NCI-H82 treated with DMSO at 0.1 percent for 48 hours (cell line): ENCODE results near the gene MLEC.

ENCODE experiments used
- DNase-seq: peaks from one replicate; lab custom pipeline; 2025; ENCODE audit not compliant: unreplicated experiment; lab: John Stamatoyannopoulos, UW

Gene MLEC

DNA sequence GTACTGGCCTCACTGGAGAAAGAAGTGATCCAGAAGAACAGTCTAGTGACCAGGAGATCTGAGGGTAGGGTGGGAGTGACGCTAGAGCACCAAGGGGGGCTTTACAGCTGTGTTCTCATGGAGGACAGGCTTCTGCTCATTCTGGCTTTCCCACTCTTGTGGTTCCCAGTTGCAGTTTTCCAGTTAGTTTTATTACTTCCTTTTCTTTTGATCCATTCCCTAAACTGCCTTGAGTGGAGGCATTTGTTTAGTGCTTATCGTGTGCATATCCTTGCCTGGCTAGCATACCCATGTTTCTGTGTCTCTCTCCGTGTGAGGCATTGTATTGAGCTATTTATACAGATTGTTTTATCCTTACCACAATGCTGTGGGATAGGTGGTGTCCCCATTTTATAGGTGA, 4.0 kb downstream of the MLEC start:
- no peak for DNase-seq

DNA sequence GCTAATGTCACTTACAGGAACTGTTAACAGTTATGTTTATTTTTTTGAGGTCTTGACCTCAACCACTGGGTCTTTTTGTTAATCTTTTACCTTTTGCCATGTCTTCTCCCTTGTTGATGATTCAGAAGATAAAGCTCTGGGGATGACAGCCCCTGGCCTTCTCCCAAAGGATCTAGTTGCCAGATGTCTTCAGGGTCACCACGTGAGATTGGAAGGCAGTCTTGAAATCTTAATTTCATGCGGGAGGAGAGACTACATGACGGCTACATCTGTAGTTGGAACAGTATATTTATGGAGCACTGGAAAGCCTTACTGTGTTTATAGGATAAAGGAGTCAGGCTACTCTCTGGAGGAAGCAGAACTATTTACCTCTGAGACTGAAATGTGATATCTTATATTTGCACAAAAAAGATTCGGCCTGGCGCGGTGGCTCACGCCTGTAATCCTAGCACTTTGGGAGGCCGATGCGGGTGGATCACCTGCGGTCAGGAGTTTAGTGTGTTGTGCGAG, 5.6 kb downstream of the MLEC start:
- no peak for DNase-seq

GRCh38 chr12:120693848-120694247, 6.9 kb downstream of the MLEC start:
- no peak for DNase-seq

DNA sequence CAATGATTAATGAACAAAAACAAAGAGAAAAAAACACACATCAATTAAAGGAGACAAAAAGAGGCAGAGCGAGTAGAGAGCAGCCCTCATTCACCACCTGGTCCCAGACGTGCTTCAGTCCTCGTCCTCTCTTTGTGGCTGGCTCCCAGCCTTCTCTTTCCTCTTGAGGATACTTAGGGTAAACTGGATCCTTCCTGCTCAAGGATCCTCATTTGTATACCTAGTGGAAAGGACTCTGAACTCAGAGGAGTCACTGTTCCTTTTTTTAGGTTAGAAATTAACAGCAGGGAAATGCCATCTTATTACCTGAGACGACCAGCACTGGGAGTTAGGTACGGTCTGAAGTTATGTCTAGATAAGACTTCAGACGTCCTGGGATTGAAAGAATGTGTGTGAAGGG, 9.7 kb downstream of the MLEC start:
- no peak for DNase-seq

DNA sequence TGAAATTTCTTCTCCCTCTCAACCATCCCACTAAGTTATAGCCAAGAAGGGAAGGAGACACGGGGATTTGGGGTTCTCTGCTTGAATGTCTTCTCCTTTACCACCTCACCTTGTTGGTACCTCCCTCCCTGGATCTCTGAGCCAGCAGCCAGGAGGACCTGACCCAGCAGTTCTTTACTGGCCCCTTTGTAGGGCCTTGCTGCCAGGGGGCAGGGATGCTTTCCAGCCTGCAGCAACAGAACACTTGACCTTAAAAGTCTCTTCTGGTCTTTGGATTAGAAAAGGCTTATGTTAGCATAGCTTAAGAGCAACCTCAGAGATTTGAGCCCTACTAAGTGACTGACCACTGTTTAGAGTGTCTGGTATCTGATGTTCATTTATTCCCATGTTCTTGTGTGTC, 10.4 kb downstream of the MLEC start:
- no peak for DNase-seq

- no peak for DNase-seq
Observed at GRCh38 chr12:120698665-120699064, 11.7 kb downstream of the MLEC start.

- DNase-seq, result no peak
Observed at GRCh38 chr12:120699553-120699952, 12.6 kb downstream of the MLEC start.

DNA sequence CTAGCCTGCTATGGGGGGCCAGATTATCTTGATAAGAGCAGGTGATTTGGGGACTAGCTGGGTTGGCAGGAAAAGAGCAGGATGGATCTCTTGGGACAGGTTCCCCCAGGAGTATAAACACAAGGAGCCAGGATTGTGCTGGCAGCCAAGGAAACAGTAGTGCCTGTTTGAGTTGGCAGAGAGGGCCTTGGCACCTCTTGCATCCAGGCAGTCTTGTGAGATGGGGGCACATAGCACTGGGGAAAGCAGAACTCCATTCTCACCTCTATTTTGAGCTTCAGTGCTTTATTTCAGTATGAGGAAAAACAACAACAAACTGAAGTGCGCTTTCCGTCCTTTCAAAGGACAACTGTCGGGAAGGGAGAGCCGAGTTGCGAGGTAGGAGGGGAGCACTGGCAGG, 13.9 kb downstream of the MLEC start:
- DNase-seq, result no peak

GRCh38 chr12:120702637-120703036, 15.7 kb downstream of the MLEC start:
- no peak for DNase-seq

GRCh38 chr12:120703311-120703942, 16.5 kb downstream of the MLEC start:
- DNase-seq, result no peak

DNA sequence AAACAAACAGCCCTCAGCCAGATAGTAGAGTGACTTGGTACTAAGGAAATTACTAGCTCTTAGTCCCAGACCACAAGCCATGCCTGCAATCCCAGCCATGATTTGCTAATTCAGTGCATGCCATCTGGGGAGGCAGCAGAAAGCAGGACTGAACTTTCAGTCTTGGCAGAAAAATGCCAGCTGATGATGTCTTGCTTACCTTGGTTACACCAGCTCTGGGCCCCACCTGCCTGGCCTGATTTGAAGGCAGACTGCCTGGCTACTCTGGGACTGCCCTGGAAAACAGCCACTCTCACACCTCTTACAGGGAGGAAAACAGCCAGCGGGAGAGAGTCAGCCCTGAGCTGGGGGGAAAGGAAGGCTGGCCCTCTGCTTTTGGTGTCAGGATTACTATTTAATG, 18.7 kb downstream of the MLEC start:
- no peak for DNase-seq

DNA sequence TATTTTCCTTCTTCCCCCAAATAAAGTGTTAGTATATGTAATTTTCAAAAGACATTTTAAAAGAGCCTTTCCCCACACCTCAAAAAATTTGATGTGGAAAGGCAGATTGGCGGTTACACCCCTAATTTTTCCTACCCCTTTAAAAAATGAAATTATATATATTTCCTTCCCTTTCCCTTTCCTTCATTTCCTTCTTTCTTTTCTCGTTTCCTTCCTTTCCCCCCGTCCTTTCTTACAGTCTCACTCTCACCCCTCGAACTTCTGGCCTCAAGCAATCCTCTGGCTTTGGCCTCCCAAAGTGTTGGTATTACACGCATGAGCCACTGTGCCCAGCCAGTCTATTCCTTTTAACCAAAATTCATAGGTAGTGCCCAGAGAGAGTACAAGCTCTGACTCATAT, 19.1 kb downstream of the MLEC start:
- DNase-seq, result no peak

DNA sequence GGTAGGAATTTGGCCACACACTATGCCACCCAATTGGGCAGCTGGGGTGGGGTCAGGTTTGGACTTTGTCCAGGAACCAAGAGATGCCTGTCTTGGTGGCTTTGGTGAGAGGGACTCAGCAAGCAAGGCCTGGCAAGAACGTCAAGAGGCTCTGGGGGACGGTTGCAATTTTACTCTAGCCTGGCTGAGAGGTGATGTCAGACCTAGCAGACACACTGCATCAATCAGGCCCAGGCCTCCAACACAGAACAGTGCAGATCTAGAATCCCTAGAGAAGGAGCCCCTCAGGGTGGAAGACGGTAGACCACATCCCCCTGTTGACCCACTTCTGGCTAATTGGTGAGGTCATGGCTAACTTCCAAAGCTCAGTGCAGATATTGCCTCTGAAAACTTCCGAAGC, 21.7 kb downstream of the MLEC start:
- no peak for DNase-seq

GRCh38 chr12:120710031-120710804, 23.3 kb downstream of the MLEC start, which contains the start of gene UNC119B:
Gene UNC119B (plus strand): TSS chr12:120710458. CDS start chr12:120710475, 17 bp downstream.
- peak; percentile 20 for DNase-seq

GRCh38 chr12:120710805-120711296, 23.9 kb downstream of the MLEC start:
- no peak for DNase-seq

DNA sequence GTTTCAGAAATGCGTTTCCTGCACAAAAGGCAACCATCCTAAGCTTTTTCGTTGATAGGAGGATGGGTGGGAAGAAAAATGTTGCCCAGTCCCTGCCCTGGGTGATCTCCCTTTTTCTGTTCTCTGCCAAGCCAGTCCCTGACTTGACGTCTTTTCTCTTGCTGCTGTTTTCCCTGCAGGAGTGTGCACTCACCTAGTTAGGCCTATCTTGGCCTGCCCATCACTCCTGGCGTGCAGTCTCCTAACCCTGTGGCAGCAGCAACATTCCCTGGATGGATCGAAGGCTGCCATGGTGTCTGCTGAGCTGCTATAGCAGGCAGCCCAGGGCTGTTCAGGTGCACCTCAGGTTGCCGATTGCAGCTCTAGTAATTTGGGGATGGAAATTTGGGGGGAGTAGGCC, 24.5 kb downstream of the MLEC start:
- no peak for DNase-seq

GRCh38 chr12:120712610-120713009, 25.7 kb downstream of the MLEC start:
- no peak for DNase-seq

GRCh38 chr12:120713861-120714482, 27.0 kb downstream of the MLEC start:
- peak; percentile 63 for DNase-seq

DNA sequence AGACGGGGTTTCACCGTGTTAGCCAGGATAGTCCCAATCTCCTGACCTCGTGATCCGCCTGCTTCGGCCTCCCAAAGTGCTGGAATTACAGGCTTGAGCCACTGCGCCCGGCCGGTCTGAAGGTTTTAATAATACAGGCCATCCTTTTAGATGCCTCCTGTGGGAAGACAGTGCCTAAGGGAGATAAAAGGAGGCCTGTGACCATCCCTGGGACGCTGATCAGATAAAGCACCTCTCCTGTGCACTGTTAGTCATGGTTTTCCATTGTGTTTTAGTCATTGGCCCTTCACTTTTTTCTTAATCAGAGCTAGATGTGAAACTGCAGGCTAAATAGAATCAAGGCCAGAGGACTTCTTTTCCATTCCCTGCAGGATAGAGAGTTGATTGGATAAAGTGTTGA, 31.1 kb downstream of the MLEC start:
- DNase-seq, result no peak

- no peak for DNase-seq
Observed at GRCh38 chr12:120719072-120719471, 32.1 kb downstream of the MLEC start.

- no peak for DNase-seq
Observed at GRCh38 chr12:120719496-120720233, 32.7 kb downstream of the MLEC start.
